Activated CD4-positive, alpha-beta T cell treated with anti-CD3 and anti-CD28 coated beads, Interleukin-2, amount 50 U/mL, for 16 hours (primary cell): Measurements from ENCODE around the gene LSAMP.

Experiments used
- DNase-seq: peaks from one replicate; pipeline ENCODE4 v3.0.0-alpha.2; 2020

LSAMP gene

DNA sequence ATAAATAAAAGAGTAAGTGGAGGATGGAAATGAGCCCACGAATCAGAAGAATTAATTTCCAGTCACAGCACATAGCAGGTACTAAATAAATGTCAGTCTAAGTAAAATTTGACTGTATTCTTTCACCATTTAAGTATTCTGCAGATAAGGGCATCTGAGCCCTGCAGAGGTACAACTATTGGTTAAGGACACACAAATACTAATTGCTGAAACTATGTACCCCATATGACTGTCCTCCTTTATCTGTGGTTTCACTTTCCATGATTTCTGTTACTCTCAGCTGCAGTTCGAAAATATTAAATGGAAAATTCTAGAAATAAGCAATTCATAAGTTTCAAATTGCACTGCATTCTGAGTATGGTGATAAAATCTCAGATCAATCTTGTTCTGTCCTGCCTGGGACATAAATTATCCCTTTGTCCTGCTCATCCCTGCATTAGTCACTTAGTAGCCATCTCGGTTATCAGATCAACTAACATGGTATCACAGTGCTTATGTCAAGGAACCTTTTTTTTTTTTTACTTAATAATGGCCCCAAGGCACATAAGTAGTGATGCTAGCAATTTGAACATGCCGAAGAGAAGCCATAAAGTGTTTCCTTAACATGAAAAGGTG lies 95.1 kb downstream of the LSAMP start:
- no peak for DNase-seq

DNA sequence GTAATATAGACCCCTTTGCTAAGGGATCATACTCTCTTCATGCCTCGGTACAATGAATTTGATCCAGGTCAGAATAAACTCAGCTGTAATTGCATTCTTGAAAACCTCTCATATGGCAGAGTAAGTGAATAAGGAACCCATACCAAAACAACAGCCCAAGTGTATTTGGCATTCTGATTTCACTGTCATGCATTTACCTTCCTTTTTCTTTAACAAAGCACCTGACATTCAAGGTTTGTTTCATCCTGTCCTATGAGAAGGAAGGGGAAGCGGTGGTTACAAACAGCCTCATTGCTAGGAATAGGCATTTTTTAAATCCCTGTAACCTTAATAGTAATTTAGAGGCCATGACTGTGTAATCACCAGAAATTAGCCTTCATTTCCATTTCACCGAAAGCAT lies 97.1 kb downstream of the LSAMP start:
- no peak for DNase-seq

DNA sequence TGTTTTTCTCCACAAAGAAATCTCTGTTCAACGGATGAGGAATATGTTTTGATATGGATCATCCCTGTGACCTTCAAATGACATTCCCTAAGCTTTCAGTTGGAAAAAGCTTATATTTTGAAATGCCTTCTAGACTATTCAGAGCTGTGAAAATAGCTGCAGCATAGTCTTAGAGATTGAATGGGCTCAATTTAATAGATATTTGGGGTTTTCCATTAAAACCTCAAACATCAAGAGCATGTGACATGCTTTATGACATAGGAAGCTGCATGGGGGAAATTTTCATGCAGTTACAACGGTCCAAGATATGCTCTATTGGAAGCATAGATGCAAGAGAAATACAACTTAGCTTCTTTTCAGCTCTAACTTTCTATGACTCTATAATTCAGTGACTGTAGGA lies 102.8 kb downstream of the LSAMP start:
- DNase-seq, result no peak

DNA sequence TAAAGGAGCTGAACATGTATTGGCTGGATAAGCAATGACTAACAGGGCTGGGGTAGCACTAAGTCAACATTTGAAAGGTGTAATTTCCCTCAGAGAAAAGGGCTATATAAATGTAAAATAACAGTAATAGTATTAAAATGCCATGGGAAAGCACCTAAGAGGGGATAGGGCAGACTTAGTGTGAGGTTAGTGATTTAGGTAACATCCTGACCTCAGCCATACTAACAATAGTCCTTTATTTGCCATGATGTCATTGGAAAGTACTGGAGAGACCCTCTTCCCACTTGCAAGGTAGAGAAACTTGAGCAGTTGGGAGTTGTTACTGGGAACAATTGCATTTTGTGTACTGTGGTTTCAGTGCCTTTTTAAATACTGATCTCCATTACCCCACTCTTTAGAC lies 103.4 kb downstream of the LSAMP start:
- no peak for DNase-seq

DNA sequence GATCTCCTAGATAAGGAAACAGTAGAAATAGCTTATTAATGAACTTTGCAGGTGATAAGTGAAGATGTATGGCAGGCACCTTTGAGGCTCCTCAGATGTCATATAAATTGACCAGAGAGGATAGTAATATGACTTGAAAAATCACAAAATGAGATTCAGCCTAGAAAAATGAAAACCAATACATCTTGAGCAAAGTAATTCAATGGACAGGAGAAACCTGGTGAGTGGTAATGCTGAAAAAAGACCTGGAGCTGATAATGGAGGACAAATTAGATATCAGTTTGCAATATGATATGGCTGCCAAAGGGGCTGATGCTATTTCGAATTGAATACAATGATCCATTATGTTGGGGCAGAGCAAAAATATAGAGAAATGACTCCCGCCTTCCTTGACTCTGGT lies 103.9 kb downstream of the LSAMP start:
- DNase-seq, result no peak

DNA sequence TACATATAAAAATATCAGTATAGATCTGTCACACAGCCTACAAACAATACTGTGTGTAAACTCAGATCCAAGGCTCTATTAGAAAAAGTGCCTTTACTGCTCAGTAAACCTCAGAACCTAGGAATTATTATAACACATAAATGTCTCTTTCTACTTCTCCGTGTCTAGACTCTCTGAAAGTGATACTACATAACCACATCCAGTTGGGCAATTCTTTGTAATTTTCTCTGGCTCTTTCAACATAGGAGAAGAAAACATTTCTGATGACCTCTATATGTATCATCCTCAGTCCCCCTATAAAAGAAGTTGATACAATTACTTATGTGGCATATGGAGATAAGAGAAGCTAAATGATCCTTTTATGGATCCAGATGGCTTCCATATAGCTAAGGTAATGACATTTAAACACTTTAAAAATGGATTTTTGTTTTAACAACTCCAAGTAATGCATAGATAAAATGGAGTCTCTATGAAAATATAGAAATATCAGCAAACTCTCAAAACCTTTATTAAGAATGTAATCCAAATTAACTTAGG lies 104.5 kb downstream of the LSAMP start:
- no peak for DNase-seq

DNA sequence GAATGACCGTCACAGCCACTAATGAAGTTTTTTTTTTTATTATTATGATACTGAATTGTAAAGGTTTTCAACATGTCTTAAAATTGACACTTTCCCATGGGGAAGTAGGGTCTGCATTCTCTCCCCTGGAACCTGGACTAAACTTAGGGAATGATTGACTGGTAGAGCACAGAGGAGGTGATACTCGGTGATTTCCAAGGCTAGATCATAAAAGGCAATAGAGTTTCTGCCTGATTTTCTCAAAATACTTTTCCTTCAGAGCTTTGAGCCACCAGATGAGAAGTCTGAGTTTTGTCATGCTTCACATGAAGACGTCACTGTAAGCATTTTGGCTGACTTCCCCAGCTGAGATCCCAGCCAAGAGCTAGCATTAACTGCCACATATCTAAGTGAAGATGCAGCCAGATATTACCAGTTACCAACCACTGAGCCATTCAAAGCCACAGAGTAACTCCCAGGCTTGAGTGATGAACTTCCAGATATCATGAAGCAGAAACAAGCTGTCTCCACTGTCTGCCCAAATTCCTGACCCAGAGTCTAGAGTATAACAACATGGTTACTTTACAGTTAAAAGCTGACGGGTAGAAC lies 105.8 kb downstream of the LSAMP start:
- DNase-seq, result no peak

DNA sequence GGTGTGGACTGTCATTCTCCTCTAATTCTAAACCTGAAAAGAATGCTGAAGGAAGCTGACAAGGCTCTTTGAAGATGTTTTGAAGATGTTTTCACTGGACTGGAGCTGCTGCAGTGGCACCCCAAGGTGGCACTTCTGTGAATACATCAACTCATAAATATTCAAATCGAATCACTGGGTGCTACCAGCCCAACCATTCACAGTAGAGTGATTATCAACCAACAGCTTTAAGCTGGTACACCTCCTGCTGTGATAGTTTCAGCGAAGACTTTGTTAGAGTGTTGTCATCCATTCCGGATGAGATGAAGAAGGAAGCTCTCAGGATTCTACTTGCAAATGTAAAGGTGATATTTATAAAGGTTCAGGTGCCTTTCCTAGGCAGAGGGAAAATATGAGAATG lies 106.6 kb downstream of the LSAMP start:
- DNase-seq, result no peak

DNA sequence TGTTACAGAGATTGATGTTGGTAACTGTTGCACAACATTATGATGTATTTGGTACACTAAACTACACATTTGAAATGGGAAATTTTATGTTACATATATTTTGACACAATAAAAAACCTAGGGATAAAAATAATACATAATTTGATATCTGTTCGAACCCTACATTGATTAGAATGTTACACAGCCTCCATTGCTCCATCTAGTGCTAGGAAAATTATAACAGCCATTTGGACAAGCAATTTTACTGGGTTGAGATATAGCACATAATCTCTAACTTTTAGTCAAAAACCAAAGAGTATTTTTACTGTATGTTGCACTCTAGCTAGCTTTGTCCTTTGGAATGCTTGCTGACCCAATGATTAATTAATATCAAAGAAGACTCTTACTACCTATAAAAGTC lies 108.1 kb downstream of the LSAMP start:
- no peak for DNase-seq

DNA sequence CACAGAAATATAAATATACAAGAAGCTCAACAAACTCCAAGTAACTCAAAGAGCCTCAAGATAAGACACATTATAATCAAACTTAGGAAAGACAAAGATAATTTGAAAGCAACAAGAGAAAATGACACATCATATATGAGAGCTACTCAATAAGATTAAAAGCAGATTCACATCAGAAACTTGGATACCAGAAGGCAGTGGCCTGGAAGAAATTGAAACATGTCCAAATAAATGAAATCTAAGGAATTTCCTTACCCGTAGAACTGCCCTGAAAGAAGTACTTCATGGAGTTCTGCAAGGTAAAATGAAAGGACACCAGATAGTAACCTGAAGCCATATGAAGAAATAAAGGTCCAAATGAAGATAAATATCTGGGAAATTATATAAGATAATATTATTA lies 113.9 kb downstream of the LSAMP start:
- no peak for DNase-seq

DNA sequence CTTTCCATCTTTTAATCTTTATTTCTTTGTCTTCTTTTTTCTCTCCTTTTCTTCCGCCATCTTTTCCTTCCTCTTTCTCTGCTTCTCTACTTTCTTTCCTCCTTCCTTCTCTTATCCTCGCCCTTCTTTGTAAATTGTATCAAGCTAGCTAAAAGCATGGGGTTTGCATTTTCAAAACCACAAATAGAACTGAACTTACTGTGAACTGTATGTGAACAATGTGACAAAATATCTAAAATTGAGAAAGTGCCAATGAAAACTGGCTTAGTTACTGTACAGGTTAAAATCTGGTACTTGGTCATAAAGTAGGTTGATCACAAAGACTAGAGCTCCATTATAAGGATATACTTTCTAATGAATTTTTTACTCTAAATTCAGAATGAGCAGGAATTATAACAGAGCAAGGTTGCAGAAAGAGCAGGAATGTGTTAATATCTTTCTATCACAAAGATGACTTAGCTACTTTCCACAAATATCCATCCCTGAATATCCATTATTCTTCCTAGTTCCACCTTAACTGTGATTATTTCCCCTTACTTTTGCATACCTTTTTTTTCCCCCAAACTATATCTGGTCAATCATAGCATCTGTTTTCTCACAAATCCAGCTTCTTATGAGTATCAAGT lies 122.4 kb downstream of the LSAMP start:
- no peak for DNase-seq

DNA sequence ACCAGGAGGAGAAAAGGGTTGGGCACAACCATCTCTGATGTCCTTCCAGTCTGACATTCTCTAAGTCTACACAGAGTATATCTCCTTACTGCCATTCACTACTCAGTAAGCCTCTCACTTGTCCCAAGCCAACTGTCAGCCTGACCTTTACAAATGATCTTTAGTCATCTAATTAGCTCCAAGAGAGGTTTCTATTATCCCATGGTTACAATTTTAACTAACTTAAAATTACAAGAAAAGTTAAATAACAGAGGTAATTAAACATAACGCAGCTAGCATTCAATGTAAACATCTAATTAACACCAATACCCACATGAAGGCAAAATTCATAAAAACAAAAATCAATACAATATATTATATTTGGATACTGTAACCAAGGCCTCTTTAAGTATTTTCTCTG lies 126.9 kb downstream of the LSAMP start:
- no peak for DNase-seq

DNA sequence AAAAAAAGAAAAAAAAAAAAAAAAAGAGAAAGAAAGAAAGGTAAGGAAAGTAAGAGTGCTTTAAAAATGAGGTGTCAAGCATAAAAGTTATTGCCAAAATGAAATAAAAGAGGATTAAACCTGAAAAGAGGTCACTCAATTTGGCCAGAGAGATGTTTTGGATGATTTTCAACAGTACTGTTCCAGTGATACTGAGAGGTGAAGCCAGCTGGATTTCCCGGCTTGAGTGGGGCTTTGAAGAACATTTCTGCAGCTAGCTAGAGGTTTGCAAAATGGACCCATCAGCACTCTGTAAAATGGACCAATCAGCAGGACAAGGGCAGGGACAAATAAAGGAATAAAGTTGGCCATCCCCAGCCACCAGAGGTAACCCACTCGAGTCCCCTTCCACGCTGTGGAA lies 128.5 kb downstream of the LSAMP start:
- DNase-seq, result no peak

DNA sequence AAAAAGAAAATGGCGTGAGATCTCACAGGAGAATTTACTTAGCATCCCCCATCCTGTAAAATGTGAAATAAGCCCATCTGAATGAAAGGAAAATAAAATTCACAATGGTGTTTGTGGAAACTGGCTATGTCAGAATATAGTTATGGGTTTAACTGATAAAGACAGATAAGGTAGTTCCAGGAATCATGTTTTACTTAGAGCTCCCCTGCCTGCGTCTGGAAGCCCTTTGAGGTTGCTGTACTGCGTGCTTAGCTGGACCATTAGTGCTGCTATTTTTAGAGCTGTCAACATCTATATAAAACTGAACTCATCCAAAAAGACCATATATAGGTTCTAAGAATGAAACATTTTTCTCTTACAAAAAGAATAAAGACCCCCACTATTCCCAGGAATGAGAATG lies 130.8 kb downstream of the LSAMP start:
- DNase-seq, result no peak

DNA sequence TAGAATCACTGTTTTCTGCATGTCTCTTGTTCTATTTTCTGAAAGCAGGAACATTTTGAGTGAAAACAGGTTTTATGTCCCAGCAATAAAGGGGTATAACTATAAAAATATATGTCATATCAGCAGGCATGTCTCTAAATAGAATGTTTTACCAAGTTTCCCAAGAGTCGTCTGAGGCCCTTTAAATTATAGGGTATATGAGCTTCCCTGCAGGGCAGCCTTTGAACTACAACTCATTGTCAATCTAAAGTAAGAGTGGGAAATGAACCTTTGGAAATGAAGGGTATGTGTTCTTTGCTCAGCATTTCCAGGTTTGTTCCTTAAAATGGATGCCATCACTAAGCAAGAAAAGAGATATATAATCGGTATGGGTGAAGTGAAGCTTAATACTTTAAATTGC lies 138.6 kb downstream of the LSAMP start:
- DNase-seq, result no peak

DNA sequence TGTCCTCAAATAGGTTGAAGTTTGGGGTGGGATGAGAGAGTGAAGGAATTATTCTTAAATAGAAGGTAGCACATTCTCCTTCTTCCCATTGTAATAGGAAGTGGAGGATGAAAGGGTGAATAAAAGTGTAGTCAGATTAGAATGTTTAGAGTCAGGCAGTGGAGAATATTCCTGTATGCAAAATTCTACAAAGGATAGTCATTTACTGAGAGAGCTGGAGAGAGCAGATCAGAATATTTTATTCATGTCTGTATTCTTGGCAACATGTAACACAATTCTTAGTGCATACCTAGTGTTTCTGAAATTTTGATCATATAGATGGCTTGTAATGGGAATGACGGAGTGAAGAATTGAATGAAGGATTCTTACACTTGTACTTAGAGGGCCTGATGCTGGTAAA lies 139.1 kb downstream of the LSAMP start:
- no peak for DNase-seq

DNA sequence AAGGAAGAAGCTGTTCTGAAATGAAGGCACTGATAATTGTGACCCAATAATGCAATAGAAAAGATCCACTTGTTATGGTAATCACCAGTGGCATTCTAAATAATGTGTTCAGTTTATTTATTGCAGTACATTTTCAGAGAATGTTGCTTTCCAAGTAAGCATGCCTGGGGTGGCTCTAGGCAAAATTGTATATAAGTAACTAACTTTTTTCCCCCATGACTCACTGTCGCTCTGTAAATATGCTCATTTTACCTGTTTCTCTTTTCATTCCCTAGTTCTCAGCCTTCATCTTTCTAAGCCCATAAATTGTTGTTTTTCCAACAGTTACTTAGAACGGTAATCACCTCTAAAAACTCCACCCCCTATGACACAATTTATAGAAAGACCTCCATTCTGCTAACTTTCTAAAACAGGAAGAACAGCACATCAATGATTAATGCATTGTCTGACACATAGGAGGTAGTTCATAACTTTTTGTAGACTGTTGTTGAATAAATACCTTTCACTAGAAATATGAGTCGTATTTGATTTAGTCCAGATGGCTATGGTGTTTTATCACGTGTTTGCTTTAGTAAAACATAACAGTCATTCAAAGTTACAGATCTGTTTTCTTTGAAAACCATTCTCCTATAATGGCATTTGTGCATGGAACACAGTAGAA lies 143.1 kb downstream of the LSAMP start:
- no peak for DNase-seq

DNA sequence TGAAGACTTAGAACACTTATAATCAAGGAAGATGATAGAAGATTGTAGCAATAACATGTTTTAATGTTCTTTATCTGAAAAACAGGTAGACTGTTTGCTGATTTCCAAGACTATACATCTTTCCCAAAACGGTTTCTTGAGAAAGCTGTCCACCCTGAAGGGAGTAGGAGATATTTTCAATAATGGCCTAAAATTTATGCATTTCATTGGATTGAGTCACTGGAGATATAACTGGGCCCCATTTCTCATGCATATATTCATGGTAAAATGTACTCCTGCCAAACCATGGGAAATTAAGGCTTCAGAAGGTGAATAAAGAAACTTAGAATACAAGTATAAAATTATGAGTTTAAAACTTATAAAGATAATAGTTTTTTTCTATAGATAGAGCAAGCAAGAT lies 143.9 kb downstream of the LSAMP start:
- DNase-seq, result no peak

DNA sequence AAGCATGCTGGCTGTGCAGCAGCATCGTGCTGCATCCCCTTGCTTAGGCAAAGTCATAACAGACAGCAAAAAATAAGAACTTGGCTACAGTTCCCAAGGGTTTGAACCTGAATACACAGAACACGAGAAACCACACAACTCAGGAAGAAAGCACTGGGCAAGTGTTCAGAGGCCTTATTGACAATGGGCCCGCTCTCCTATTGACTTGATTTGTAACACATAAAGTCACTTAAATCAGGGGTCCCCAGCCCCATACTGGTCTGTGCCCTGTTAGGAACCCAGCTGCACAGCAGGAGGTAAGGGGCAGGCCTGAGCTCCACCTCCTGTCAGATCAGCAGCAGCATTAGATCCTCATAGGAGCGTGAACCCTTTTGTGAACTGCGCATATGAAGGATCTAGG lies 145.1 kb downstream of the LSAMP start:
- DNase-seq, result no peak

DNA sequence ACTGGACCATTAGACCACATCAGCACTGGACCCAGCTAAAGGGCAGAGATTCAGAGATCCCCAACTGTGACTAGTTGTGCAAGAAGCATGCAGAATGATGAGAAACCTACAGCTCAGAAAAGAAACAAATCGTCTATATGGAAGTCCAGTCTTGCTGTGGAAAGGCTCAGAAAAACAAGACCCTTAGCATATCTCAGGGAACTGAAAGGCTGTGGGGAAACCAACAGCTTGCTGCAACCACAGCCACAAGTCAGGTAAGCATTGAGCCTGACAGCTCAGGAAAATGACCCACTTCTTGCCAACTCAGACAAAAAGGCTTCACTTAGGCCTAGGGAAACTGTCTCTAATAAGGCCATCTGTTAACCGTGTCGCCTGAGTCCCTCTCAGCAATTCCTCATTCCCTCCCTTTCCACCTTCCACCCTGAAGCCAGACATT lies 145.6 kb downstream of the LSAMP start:
- DNase-seq, result no peak

DNA sequence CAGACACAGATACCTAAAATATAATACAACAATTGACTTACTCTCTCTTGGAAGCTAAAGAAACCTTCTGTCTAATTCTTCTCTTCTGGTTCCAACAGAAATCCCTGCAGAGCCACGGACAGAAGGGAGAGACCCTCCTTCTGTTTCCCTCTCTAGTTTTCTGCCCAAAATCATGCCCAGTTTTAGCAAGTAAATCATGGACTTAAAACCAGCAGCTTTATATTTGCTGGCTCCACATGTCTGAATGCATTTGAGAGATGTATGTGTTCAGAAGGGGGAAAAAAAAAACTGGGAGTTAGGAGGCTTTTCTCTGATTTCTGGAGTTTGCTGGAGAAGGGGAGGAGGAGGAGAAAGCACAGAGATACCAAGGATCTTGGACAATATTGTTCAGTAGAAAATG lies 147.1 kb downstream of the LSAMP start:
- DNase-seq, result no peak

DNA sequence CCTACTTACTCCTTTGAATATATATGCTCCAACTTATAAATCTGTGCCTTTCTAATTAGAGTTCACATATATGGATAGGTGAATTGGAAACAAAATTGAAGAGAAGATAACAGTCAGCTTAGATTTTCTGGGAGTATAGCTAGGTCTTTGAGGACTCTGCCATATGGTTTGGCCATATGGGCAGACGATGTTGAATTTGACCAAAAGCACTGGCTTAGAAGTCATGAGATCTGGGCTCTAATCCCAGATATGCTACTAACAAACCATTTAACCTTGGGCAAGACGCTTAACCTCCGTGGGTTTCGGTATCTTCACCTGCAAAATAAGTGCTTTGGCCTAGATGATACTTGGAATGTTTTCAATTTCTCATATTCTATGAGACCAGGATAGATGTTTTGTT lies 154.1 kb downstream of the LSAMP start:
- no peak for DNase-seq

DNA sequence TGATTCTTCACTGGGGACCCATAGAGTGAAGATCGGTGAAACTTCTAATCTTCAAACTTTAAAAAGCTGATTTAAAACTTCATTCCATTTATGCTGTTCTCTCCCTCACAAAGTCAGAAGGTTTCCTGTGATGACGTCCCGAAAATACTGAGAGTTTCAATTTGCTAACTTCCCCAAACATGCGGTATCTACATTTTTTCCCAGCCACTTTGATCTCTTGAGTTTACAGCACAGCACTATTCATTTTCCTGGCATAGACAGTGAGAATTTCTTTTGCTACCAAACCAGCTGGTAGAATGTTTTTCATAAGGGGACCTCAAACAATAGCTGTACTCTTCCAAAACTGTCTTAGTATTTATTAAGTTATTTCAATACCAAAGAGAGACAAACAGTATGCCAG lies 156.8 kb downstream of the LSAMP start:
- DNase-seq, result no peak

DNA sequence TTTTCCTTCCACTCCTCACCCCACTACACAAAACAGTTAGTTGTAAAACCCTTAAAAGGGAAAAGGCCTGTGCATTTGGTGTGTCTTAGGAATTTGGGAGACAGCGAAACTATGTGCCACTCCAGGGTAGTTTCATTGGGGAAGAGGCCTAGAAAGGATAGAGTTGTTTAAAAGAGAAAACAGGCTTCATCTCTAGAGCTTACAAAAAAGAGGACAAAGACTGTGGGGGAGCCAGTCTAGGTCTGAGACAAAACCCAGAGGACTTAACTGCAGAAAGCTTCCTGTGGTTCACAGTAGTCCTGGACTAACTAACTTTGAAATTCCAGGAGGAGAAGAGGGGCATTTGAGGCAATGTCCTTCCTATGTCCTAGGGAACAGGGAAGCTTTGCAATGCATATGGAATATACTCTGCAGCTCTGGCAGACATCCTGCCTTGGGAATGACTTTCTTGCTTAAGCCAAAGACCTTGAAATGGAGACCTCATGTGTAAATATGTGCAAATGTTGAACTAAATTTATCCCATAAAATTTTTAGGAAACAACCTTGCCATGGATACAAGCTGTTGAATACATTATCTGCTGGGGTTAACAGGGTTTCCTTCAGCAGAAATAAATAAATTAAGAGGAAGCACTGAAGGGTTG lies 159.4 kb downstream of the LSAMP start:
- no peak for DNase-seq
